Measurements from ENCODE around the gene NKPD1. TPM values are rescaled to one million over a fixed set of nuclear protein-coding genes. Genes with fewer than 3 reads are reported as not detected.

NKPD1 gene
- total and polyA plus RNA-seq, 2 experiments from 2014 or later: 0.11 TPM; not detected in 1

DNA sequence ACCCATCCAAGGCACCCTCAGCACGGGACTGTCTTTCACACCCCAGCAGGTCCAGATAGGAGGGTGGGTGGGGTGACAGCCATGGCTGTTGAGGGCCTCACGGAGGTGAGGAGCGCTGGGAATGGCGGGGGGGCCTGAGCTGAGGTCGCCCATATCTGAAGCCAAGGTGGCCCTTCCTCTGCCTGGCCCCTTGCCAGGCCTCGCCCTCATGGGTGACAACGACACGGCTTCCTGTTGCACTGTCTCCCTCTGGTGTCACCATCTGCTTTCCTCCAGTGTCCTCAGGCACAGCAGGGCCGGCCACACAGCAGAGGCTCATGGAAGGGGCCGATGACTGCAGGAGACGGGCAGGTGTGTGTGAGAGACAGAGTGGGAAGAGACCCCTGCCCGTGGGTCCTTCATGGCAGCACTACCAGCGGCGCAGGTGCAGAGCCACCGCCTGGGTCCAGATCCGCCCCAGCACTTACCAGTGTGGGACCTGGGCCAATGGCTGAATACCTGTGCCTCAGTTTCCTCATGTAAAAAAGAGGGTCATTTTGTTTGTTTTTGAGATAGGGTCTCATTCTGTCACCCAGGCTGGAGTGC lies 8.1 kb upstream of the NKPD1 start:
- Histone ChIP-seq H3K4me1 (ENCODE audit: insufficient read depth) (peaks cover 4% of the 10 kb centered on the region), H3K4me2 (ENCODE audit: unreplicated experiment) (no peak overlapping the region), H3F3A (ENCODE audit: insufficient read depth) (0 out of 2 replicates have a peak, but pooled peaks cover 5% of the 10 kb centered on the region), H3K9me3 (ENCODE audit: low read depth) (no peaks in the 10 kb centered on the region), H3K4me3 (no peak overlapping the region), H3K9ac (no peak overlapping the region), H3K27me3 (replicated peaks; ENCODE audit: insufficient read depth) (no peaks in the 10 kb centered on the region), H3K79me2 (ENCODE audit: insufficient read depth) (no peaks in the 10 kb centered on the region), H4K20me1 (ENCODE audit: insufficient read depth) (no peaks in the 10 kb centered on the region), H3K27ac (no peak overlapping the region), H2AFZ (no peak overlapping the region), H3K36me3 (ENCODE audit: low read depth) (no peaks in the 10 kb centered on the region), H3K9me2 (ENCODE audit: insufficient read depth) (no peaks in the 10 kb centered on the region)
- in situ Hi-C loops (cut with MboI): no loop called here
- TF ChIP-seq EZH2phosphoT487 (IDR thresholded peaks at IDR 0.05; ENCODE audit: insufficient read depth, low read depth): no peak
- no peak for TF ChIP-seq EZH2 (IDR thresholded peaks at IDR 0.05; ENCODE audit: insufficient read depth, poor library complexity, severe bottlenecking)
- 81 to 84% methylated on average over 15 to 16 of the region's 16 CpGs for WGBS, 2 experiments (ENCODE audit: low coverage in 1 of 2, low lambda C conversion rate in 2 of 2, missing lambda C conversion rate in 2 of 2)
- no peak for DNase-seq

DNA sequence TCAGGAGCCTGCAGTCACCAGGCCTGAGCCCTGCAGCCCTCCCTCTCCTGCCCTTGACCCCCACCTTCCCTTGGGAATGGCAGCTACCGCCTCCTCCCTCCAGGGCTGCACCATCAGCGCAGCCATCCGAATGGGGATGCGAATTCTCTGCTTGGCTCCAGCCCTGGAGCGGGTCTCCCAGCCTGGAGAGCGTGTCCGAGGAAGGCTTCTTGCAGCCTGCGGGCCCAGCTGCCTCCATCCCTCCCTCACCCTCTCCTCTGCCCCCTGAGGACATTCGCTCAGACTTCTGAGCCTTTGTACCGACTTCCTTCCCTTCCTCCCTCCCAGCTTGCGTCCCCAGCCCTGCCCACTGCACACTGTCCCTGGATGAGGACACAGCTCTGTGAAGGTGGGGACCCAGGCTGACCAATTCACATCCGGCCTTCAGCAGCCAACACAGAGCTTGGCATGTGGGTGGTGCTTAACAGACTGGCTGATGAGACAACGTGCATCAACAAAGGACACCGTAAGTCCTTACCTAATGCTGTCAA lies 6.0 kb upstream of the NKPD1 start:
- H3K27ac ChIP-seq: no peak overlapping the region
- H3K9me3 ChIP-seq (ENCODE audit: low read depth): no peaks in the 10 kb centered on the region
- H2AFZ ChIP-seq: no peak overlapping the region
- no peaks in the 10 kb centered on the region for H3K36me3 ChIP-seq (ENCODE audit: low read depth)
- H3K9ac ChIP-seq: no peak overlapping the region
- DNase-seq: no peak
- H3K4me1 ChIP-seq (ENCODE audit: insufficient read depth): peaks cover 4% of the 10 kb centered on the region
- no peak overlapping the region for H3K4me3 ChIP-seq
- 0 out of 2 replicates have a peak, but pooled peaks cover 5% of the 10 kb centered on the region for H3F3A ChIP-seq (ENCODE audit: insufficient read depth)
- in situ Hi-C loops (cut with MboI): no loop called here
- no peak for TF ChIP-seq EZH2phosphoT487 (IDR thresholded peaks at IDR 0.05; ENCODE audit: insufficient read depth, low read depth)
- TF ChIP-seq EZH2 (IDR thresholded peaks at IDR 0.05; ENCODE audit: insufficient read depth, poor library complexity, severe bottlenecking): no peak
- no peaks in the 10 kb centered on the region for H3K79me2 ChIP-seq (ENCODE audit: insufficient read depth)
- 73 to 75% methylated on average over 10 to 14 of the region's 14 CpGs for WGBS, 2 experiments (ENCODE audit: low coverage in 1 of 2, low lambda C conversion rate in 2 of 2, missing lambda C conversion rate in 2 of 2)
- no peak overlapping the region for H3K4me2 ChIP-seq (ENCODE audit: unreplicated experiment)
- no peaks in the 10 kb centered on the region for H4K20me1 ChIP-seq (ENCODE audit: insufficient read depth)
- no peaks in the 10 kb centered on the region for H3K9me2 ChIP-seq (ENCODE audit: insufficient read depth)
- H3K27me3 ChIP-seq (replicated peaks; ENCODE audit: insufficient read depth): no peaks in the 10 kb centered on the region

DNA sequence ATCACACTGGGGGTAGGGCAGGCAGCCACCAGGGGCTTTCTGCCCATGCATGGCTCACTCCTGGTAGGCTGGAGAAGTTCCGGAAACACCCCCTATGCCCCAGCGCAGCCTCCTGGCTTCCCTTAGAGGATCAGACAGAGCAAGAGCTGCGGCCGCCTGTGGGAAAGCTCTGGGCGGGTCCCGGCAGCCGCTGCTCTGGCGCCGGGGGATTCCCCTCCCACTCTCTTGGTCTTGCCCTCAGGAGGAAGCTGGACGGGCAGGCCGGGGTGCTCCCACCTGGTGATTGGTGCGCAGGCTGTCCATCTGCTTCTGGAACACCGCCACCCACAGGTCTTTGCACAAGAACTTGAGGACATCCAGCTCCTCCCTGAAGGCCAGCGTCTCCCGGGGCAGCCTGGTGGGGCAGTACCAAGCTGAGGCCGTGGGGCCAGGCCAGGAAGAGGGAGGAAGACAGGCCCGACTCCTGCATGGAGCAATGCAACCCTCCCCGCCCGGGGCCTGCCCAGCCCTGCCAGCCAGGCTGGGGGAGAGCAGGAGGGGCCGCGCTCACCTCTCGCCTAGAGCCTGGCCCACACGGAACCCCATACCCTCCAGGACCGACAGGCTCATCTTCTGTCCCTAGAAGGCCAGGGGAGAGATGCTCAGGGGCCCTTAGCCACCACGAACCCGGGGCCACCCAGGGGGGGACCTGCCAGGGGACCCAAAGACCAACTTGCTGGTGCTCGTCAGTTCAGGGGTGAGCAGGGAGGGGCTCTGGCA lies 4.0 kb upstream of the NKPD1 start:
- H3K4me2 ChIP-seq (ENCODE audit: unreplicated experiment): no peak overlapping the region
- no peak overlapping the region for H3K9ac ChIP-seq
- no peaks in the 10 kb centered on the region for H3K36me3 ChIP-seq (ENCODE audit: low read depth)
- H3K9me3 ChIP-seq (ENCODE audit: low read depth): no peaks in the 10 kb centered on the region
- peak overlapping the region; percentile 40 for H2AFZ ChIP-seq
- no peaks in the 10 kb centered on the region for H3K9me2 ChIP-seq (ENCODE audit: insufficient read depth)
- TF ChIP-seq EZH2 (IDR thresholded peaks at IDR 0.05; ENCODE audit: insufficient read depth, poor library complexity, severe bottlenecking) (no peak), EZH2phosphoT487 (IDR thresholded peaks at IDR 0.05; ENCODE audit: insufficient read depth, low read depth) (no peak)
- H3K4me3 ChIP-seq: no peak overlapping the region
- no peaks in the 10 kb centered on the region for H3K27me3 ChIP-seq (replicated peaks; ENCODE audit: insufficient read depth)
- in situ Hi-C loops (cut with MboI): no loop called here
- DNase-seq: peak; percentile 78
- H3F3A ChIP-seq (ENCODE audit: insufficient read depth): no peaks in the 10 kb centered on the region
- H4K20me1 ChIP-seq (ENCODE audit: insufficient read depth): no peaks in the 10 kb centered on the region
- no peaks in the 10 kb centered on the region for H3K79me2 ChIP-seq (ENCODE audit: insufficient read depth)
- peaks cover 4% of the 10 kb centered on the region for H3K4me1 ChIP-seq (ENCODE audit: insufficient read depth)
- H3K27ac ChIP-seq: no peak overlapping the region
- WGBS, 2 experiments (ENCODE audit: low coverage in 1 of 2, low lambda C conversion rate in 2 of 2, missing lambda C conversion rate in 2 of 2): 31 to 33% methylated on average over 19 to 26 of the region's 27 CpGs

DNA sequence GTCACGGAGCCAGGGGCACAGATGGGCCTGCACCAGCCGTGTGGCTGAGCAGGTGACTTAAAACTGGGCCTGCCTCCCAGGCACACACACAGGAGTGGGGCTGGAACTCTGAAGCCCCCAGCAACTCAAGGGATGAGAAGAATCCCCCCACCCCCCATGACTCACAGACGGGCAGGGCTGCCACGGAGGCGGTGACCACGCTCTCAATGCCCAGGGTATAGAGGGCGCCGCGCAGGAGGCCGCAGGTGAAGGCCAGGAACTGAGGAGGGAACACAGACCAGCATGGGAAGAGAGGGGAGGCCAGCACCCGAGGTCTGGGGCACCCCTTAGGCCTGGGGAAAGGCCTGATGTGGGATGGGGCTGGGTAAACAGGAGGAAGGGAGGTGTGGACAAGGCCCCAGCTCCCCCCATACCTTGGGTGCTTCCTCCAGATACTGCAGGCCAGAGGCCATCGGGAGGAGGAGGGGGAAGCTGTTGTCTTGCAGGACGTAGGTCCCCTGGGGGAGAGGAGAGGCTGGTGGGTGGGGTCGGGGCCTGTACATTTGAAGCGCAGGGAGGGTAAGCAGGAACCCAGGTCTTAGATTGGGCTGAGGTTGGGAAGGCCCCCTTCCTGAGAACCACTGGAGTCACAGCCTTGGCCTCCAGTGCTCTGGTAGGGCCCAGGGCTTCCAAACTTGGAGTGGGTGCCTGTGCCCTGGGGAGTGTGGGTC lies 3.1 kb upstream of the NKPD1 start:
- no peak overlapping the region for H3K9ac ChIP-seq
- H3K9me2 ChIP-seq (ENCODE audit: insufficient read depth): no peaks in the 10 kb centered on the region
- TF ChIP-seq EZH2phosphoT487 (IDR thresholded peaks at IDR 0.05; ENCODE audit: insufficient read depth, low read depth) (no peak), EZH2 (IDR thresholded peaks at IDR 0.05; ENCODE audit: insufficient read depth, poor library complexity, severe bottlenecking) (no peak)
- in situ Hi-C loops (cut with MboI): no loop called here
- no peaks in the 10 kb centered on the region for H3K27me3 ChIP-seq (replicated peaks; ENCODE audit: insufficient read depth)
- H3K9me3 ChIP-seq (ENCODE audit: low read depth): no peaks in the 10 kb centered on the region
- no peaks in the 10 kb centered on the region for H4K20me1 ChIP-seq (ENCODE audit: insufficient read depth)
- no peaks in the 10 kb centered on the region for H3K79me2 ChIP-seq (ENCODE audit: insufficient read depth)
- H3K4me2 ChIP-seq (ENCODE audit: unreplicated experiment): no peak overlapping the region
- H3F3A ChIP-seq (ENCODE audit: insufficient read depth): no peaks in the 10 kb centered on the region
- H3K4me1 ChIP-seq (ENCODE audit: insufficient read depth): peaks cover 4% of the 10 kb centered on the region
- no peak overlapping the region for H3K4me3 ChIP-seq
- no peak for DNase-seq
- 80 to 84% methylated on average over 11 to 15 of the region's 15 CpGs for WGBS, 2 experiments (ENCODE audit: low coverage in 1 of 2, low lambda C conversion rate in 2 of 2, missing lambda C conversion rate in 2 of 2)
- H3K27ac ChIP-seq: no peak overlapping the region
- peak overlapping the region; percentile 40; the same call in 1 of the 2 replicates for H2AFZ ChIP-seq
- no peaks in the 10 kb centered on the region for H3K36me3 ChIP-seq (ENCODE audit: low read depth)

Data from GM23248 (cell line).